Motor neuron (in vitro differentiated cells): ENCODE measurements around the gene DDX27. TPM values are rescaled to one million over a fixed set of nuclear protein-coding genes. Genes with fewer than 3 reads are reported as not detected.

Source experiments
- ATAC-seq, 8 experiments: fragments of 200-7000 bp; cut with Tn5 transposase; replicated peaks in 6 of 8; 2 replicates each; pipeline ENCODE4 v1.8.0; 2021; ENCODE audit warnings: mild to moderate bottlenecking in 8 of 8, moderate library complexity in 8 of 8
- H3K27ac ChIP-seq, 2 donors: fragments of 250-450 bp; sonication (Bioruptor Pico); 2 replicates each; pipeline ENCODE4 v1.9.0; 2021; ENCODE audit warnings: antibody characterized with exemption in 2 of 2, mild to moderate bottlenecking in 2 of 2, moderate library complexity in 1 of 2
- H3K4me1 ChIP-seq, 2 donors: fragments of 250-450 bp; sonication (Bioruptor Pico); replicated peaks in 1 of 2; 2 replicates each; pipeline ENCODE4 v1.6.1; 2021; ENCODE audit warnings: antibody characterized with exemption in 2 of 2, mild to moderate bottlenecking in 2 of 2, moderate library complexity in 1 of 2
- H3K4me3 ChIP-seq, 5 donors: fragments of 250-450 bp; sonication (Bioruptor Pico); 2 replicates each; pipeline ENCODE4 v1.9.0; 2021; ENCODE audit warnings: antibody characterized with exemption in 5 of 5, mild to moderate bottlenecking in 5 of 5, moderate library complexity in 4 of 5
- WGBS, 10 experiments: fragments of 450-650 bp; shearing (Covaris generic); methylation state at CpG; one replicate each; pipeline ENCODE4 v1.0.0; 2022; 5-methylcytosine and 5-hydroxymethylcytosine counted together
- in situ Hi-C, 9 experiments: fragments of 400-800 bp; cut with MboI; loops; one replicate each; pipeline ENCODE4 v1.15.0; 2021; ENCODE audit warnings: low sequenced_read_pairs in 9 of 9, low pct_unique_long_range_greater_than_20kb in 2 of 9; ENCODE audit not compliant: unreplicated experiment in 9 of 9
- total RNA-seq, 8 experiments: library from RNA; unstranded; fragments of 300-600 nt; gene quantifications; 2 replicates each; pipeline versions ENCODE4 v1.2.3 to v1.2.4, GENCODE V29; 2022

DDX27 gene
- total RNA-seq, 8 experiments from 2014 or later = 15.2 to 49.1 (median 23.8) TPM

DNA sequence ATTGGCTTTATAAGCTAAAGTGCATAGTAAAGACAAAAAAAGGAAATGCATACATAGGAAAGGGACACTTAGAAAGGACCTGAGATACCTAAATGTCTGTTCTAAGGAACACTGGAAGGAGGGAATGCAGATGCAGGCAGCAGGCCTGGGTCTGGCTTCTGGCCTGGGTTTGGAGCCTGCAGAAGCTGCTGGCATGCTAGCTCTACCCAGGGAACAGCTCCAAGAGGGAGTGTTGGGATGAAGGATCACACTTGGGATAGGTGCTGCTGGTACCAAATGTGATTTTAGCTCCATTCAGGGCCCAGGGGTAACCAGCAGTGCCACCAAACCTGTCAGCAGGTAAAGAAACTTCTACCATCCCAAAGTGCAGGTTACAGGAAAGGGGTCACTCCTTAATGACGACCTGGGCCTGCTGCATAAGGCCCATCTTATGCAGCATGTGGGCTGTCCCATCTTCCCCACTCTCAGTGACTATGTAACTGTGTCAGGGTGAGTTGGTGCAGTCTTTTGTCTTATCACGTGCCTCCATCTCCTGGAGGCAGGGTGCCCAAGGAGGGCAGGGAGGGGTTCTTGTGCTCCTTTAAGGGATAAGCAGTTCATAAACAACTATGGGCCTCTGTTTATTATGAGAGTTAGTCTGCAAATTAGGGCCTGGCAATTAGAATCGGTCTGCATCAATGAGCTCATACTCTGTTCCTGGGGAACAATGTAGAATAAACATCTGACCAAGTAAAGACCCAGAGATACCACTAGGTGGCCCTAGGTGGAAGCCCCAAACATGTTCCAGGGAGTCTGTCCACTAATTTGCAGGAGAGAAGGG, 26.9 kb downstream of the DDX27 start:
- in situ Hi-C loops = no loop called here
- 20 to 80% (median 60%) methylated on average over 1 to 3 of the region's 3 CpGs; no CpG with 5 or more reads in 4 of the 10 experiments for WGBS, 10 experiments
- no peak overlapping the region for H3K4me3 ChIP-seq
- ATAC-seq = peak; percentile 58 to 89 (median 71)
- H3K27ac ChIP-seq = no peak overlapping the region
- H3K4me1 ChIP-seq = no peaks in the 10 kb centered on the region

DNA sequence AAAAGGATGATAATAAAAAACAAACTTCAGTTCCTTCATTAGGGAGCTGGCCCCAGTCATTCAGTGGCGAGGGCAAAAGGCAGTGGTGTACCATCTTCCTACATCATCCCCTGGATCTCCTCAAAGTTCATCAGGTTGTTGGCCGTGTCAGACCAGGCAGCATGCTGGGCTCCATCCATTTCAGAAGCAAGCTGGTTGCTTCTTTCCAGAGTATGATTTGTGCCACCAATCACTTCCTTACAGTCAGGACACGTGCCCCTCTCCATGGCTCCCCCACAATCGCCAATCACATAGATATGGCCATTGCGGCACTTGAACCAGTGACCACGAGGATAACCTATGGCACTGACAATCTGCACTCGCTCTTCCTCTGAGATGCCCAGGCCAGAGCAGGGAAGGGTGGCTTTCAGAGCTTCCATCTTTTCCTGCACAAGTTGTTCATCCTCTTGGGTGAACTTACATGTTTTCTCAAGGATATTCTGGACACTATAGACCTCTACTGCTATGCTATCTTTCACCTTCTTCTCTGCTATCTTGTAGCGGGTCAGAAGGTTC, 28.0 kb downstream of the DDX27 start:
- Histone ChIP-seq H3K27ac (no peak overlapping the region), H3K4me1 (no peaks in the 10 kb centered on the region), H3K4me3 (no peak overlapping the region)
- WGBS, 10 experiments = 88 to 100% (median 100%) methylated on average over 1 to 8 of the region's 8 CpGs; no CpG with 5 or more reads in 3 of the 10 experiments
- ATAC-seq = no peak
- in situ Hi-C loops = no loop called here

DNA sequence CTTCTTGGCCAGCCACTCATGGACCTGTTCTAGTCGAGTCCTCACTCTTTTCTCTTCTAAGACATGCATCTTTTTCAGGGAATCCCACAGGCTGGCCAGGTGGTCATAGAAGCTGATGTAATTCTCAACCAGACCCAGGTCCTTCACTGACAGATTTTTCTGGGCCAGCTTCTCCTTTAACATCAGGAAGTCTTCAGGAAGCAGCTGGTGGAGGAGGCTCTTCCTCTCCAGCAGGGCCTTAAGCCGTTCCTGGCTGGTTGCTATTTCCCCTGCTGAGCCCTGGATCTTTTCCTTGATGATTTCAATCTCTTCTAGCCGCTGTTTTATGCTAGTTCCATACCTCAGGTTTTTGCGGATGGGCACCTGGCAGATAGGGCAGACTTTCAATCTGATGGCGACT, 28.6 kb downstream of the DDX27 start:
- Histone ChIP-seq H3K4me1 (no peaks in the 10 kb centered on the region), H3K4me3 (no peak overlapping the region), H3K27ac (no peak overlapping the region)
- 72 to 100% (median 89%) methylated on average over 1 to 4 of the region's 5 CpGs; no CpG with 5 or more reads in 3 of the 10 experiments for WGBS, 10 experiments
- ATAC-seq = no peak
- in situ Hi-C loops = no loop called here

GRCh38 chr20:49248301-49248700, 29.1 kb downstream of the DDX27 start:
- WGBS, 10 experiments = 79 to 100% (median 92%) methylated on average over 2 to 8 of the region's 10 CpGs; no CpG with 5 or more reads in 2 of the 10 experiments
- H3K4me3 ChIP-seq = no peak overlapping the region
- H3K4me1 ChIP-seq = no peaks in the 10 kb centered on the region
- no peak for ATAC-seq
- H3K27ac ChIP-seq = no peak overlapping the region
- in situ Hi-C loops = no loop called here

- in situ Hi-C loops = no loop called here
- ATAC-seq = no peak
- no peak overlapping the region for H3K4me3 ChIP-seq
- no peak overlapping the region for H3K27ac ChIP-seq
- no peaks in the 10 kb centered on the region for H3K4me1 ChIP-seq
- 60 to 100% (median 83%) methylated on average over 1 to 14 of the region's 18 CpGs; no CpG with 5 or more reads in 1 of the 10 experiments for WGBS, 10 experiments
These were observed 29.9 kb downstream of the DDX27 start for GRCh38 chr20:49248879-49249665.

DNA sequence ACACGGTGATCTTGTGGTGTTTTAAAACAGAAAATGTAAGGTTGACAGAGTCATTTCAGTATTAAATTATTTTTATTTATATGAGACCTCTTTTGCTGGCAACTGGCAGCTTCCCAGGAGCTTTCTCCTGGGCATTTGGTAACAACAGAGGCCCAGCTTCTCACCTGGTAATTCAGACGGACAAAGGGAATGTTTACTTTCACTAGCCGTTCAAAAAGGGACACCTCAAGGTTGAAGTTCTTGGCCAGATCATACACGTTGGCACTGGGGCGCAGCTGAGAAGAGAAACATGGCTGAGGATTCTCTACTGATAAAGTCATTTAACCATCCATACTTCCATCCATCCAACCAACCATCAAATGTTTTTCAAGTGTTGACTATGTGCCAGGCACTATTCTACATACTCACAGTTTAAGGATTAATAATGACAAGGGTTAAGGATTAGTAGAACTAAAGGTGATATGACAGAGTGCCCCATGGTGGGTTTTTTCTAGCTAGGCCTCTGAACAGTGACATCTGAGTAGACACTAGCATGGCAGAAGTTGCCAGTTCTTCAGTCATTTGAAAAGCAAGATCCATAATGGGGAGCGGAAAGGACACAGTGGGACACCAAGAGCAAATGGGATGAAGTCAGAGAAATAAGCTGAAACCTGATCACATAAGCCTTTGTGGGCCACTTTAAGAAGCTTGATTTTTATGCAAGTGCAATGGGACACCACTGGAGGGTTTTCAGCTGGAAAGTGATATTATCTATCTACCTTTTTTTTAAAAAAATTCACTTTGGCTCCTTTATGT, 33.5 kb downstream of the DDX27 start:
- 77 to 100% (median 92%) methylated on average over 1 to 6 of the region's 6 CpGs for WGBS, 10 experiments
- no peak for ATAC-seq

GRCh38 chr20:49256261-49256660, 37.0 kb downstream of the DDX27 start:
- H3K4me1 ChIP-seq = no peaks in the 10 kb centered on the region
- peak in 1 of 8 experiments; percentile 49 for ATAC-seq
- in situ Hi-C loops = no loop called here
- no peak overlapping the region for H3K27ac ChIP-seq
- WGBS, 10 experiments = 86 to 100% (median 100%) methylated on average over 1 to 6 of the region's 6 CpGs
- H3K4me3 ChIP-seq = no peak overlapping the region

More for the DNA sequence above, 33.5 kb downstream of the DDX27 start:
- in situ Hi-C loops = no loop called here
- Histone ChIP-seq H3K27ac (no peak overlapping the region), H3K4me1 (no peaks in the 10 kb centered on the region), H3K4me3 (no peak overlapping the region)

- in situ Hi-C loops = no loop called here
- no peak for ATAC-seq
- Histone ChIP-seq H3K27ac (no peak overlapping the region), H3K4me1 (no peaks in the 10 kb centered on the region), H3K4me3 (no peak overlapping the region)
- WGBS, 10 experiments = 50 to 100% (median 76%) methylated on average over 1 to 4 of the region's 4 CpGs
These were observed 40.1 kb downstream of the DDX27 start for GRCh38 chr20:49259284-49259683.

DNA sequence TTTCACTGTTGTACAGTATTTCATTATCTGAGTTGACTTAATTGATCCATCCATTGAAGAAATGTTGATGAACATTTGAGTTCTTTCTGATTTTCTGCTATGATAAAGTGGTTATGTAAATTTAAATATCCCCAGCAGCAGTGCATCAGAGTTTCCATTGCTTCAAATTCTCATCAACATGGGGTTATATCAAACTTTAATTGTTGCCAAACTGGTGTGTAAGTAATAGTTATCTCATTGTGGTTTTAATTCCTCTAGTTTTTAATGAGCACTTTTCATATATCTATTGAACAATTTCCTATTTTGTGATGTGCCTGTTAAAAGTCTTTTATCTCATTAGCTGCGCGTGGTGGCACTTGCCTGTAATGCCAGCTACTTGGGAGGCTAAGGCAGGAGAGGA, 40.6 kb downstream of the DDX27 start:
- in situ Hi-C loops = no loop called here
- no peak overlapping the region for H3K27ac ChIP-seq
- no peaks in the 10 kb centered on the region for H3K4me1 ChIP-seq
- ATAC-seq = no peak
- 86 to 100% (median 96%) methylated on average over 2 of the region's 2 CpGs; no CpG with 5 or more reads in 4 of the 10 experiments for whole genome bisulfite sequencing, 10 experiments
- H3K4me3 ChIP-seq = no peak overlapping the region

- no peak for ATAC-seq
- WGBS, 10 experiments = 90 to 100% (median 100%) methylated on average over 1 to 4 of the region's 4 CpGs; no CpG with 5 or more reads in 1 of the 10 experiments
- no peak overlapping the region for H3K4me3 ChIP-seq
- in situ Hi-C loops = no loop called here
- H3K27ac ChIP-seq = no peak overlapping the region
- H3K4me1 ChIP-seq = no peaks in the 10 kb centered on the region
These were observed 41.0 kb downstream of the DDX27 start for GRCh38 chr20:49260218-49260617.

GRCh38 chr20:49261173-49261572, 42.0 kb downstream of the DDX27 start:
- ATAC-seq = no peak
- in situ Hi-C loops = no loop called here
- 90 to 100% (median 100%) methylated on average over 1 to 3 of the region's 3 CpGs; no CpG with 5 or more reads in 1 of the 10 experiments for WGBS, 10 experiments

DNA sequence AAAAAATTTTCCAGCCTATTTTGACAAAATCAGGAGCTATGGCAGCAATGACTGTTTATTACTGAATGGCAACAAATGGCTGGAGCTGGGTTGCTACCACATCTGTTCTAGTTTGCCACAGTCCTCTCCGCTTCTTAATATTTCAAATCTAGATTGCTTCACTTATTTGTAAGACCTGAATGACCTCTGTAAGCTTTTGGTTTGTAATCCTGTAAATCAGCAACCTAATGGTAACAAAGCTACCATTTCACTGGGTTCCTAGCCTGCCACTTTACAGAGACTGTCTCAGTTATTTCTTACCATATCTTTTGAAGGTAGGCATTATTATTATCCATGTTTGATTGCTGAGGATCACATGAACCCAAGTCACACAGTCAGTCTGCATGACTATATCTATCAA, 43.2 kb downstream of the DDX27 start:
- 25 to 100% (median 90%) methylated on average over 1 of the region's 1 CpG; no CpG with 5 or more reads in 3 of the 10 experiments for WGBS, 10 experiments
- in situ Hi-C loops = no loop called here
- H3K27ac ChIP-seq = no peak overlapping the region

More at GRCh38 chr20:49261173-49261572, 42.0 kb downstream of the DDX27 start:
- Histone ChIP-seq H3K4me3 (no peak overlapping the region), H3K27ac (no peak overlapping the region), H3K4me1 (no peaks in the 10 kb centered on the region)

More for the DNA sequence above, 43.2 kb downstream of the DDX27 start:
- H3K4me1 ChIP-seq = no peaks in the 10 kb centered on the region
- ATAC-seq = no peak
- no peak overlapping the region for H3K4me3 ChIP-seq
